ENCODE results near the gene SLC17A4.

The SLC17A4 gene, protein sequence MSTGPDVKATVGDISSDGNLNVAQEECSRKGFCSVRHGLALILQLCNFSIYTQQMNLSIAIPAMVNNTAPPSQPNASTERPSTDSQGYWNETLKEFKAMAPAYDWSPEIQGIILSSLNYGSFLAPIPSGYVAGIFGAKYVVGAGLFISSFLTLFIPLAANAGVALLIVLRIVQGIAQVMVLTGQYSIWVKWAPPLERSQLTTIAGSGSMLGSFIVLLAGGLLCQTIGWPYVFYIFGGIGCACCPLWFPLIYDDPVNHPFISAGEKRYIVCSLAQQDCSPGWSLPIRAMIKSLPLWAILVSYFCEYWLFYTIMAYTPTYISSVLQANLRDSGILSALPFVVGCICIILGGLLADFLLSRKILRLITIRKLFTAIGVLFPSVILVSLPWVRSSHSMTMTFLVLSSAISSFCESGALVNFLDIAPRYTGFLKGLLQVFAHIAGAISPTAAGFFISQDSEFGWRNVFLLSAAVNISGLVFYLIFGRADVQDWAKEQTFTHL

DNA sequence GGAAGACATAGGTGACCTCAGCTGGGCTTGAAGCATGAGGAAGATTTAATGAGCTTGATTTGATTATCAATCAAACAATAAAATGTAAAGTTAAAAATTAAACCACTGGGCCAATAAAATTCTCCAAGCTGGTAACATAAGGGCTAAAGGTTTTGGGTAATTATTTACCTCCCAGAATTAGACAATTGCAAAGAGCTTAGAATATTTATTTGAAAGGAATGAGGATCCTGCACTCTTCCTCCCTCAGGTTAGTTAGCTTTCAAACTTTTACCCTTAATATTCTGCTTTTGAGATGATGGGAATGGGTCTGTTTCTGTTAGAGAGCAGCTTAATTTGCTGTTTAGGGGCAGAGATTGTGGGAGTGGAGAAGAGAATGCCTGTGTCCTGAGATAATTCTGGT is at the start of gene SLC17A4:
Gene SLC17A4 (plus strand): TSS at position 208 of the 400 bp plus-strand sequence. CDS start 7,221 bp downstream, outside the sequence.
- Histone ChIP-seq H3K4me3 (ENCODE audit: low read depth, low read length) (no peak within 1 kb of the TSS), H3K36me3 (replicated peaks) (no peaks in the 10 kb centered on the region), H3K27ac (no peak within 1 kb of the TSS), H3K27me3 (replicated peaks) (no peaks in the 10 kb centered on the region)
- in situ Hi-C loops (cut with HindIII; ENCODE audit: low pct_ligation_motif_present, low sequenced_read_pairs) = no loop called here
- no peak for DNase-seq
- TF ChIP-seq, protein P1, sequence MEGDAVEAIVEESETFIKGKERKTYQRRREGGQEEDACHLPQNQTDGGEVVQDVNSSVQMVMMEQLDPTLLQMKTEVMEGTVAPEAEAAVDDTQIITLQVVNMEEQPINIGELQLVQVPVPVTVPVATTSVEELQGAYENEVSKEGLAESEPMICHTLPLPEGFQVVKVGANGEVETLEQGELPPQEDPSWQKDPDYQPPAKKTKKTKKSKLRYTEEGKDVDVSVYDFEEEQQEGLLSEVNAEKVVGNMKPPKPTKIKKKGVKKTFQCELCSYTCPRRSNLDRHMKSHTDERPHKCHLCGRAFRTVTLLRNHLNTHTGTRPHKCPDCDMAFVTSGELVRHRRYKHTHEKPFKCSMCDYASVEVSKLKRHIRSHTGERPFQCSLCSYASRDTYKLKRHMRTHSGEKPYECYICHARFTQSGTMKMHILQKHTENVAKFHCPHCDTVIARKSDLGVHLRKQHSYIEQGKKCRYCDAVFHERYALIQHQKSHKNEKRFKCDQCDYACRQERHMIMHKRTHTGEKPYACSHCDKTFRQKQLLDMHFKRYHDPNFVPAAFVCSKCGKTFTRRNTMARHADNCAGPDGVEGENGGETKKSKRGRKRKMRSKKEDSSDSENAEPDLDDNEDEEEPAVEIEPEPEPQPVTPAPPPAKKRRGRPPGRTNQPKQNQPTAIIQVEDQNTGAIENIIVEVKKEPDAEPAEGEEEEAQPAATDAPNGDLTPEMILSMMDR (IDR thresholded peaks at IDR 0.05; ENCODE audit: low read depth, low read length, missing control alignments) = no peak

DNA sequence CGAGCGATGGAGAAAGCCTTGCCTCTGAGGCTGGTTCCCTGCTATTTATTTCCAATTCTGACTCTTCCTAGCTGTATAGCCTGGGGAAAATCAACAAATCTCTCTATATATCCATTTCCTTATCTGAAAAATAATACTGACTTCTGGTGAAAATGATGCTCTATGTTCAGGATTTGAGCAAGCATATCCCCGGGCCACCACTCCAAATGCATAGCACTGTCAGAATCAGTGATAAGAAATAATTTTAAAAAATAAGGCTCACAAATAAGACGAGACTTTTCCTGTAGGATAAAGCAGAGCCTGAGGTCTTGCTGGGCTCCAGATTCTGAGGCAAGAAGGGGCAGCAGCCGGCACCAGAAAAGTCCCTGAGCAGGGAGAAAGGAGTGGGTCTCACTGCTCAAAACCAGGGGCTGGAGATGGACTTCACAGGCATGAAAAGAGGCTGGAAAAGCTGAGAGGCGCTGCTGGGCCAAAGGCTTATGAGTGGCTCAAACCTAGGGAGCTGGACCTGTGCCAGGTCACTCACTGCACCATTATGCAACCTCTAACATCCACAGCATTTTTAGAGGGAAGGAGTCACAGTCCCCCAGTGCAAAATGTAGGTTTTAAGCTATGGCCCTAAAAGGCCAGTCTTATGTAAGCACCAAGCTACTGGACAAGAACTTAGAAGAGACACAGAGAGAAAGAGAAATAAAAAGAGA is 48.1 kb upstream of the SLC17A4 start:
- no peaks in the 10 kb centered on the region for H3K27me3 ChIP-seq (replicated peaks)
- TF ChIP-seq, protein P1 (IDR thresholded peaks at IDR 0.05; ENCODE audit: low read depth, low read length, missing control alignments) = no peak
- H3K36me3 ChIP-seq (replicated peaks) = no peaks in the 10 kb centered on the region
- no peak overlapping the region for H3K27ac ChIP-seq
- H3K4me3 ChIP-seq (ENCODE audit: low read depth, low read length) = no peak overlapping the region
- no peak for DNase-seq
- in situ Hi-C loops (cut with HindIII; ENCODE audit: low pct_ligation_motif_present, low sequenced_read_pairs) = no loop called here

DNA sequence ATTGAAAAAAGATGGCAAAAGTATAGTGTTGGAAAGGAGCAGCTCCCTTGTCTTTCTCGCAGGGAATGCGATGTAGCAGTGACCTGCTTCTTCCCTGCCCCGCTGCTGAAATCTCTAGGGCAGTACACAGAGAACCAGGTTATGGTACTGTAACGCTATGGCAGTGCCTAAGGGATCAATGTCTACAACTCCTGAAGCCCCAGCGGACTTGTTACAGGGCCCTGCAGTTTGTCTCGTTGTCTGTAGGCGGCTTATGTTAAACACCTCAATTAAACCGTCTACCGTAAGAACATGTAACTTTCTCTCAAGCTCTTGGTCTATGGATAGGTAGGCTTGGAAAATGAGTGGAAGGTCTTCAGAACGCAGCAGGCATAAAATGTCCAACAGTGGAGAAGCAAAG is 44.8 kb upstream of the SLC17A4 start:
- no peaks in the 10 kb centered on the region for H3K27me3 ChIP-seq (replicated peaks)
- in situ Hi-C loops (cut with HindIII; ENCODE audit: low pct_ligation_motif_present, low sequenced_read_pairs) = no loop called here
- DNase-seq = no peak
- TF ChIP-seq, protein P1 (IDR thresholded peaks at IDR 0.05; ENCODE audit: low read depth, low read length, missing control alignments) = no peak
- no peak overlapping the region for H3K27ac ChIP-seq
- H3K4me3 ChIP-seq (ENCODE audit: low read depth, low read length) = no peak overlapping the region
- H3K36me3 ChIP-seq (replicated peaks) = no peaks in the 10 kb centered on the region

DNA sequence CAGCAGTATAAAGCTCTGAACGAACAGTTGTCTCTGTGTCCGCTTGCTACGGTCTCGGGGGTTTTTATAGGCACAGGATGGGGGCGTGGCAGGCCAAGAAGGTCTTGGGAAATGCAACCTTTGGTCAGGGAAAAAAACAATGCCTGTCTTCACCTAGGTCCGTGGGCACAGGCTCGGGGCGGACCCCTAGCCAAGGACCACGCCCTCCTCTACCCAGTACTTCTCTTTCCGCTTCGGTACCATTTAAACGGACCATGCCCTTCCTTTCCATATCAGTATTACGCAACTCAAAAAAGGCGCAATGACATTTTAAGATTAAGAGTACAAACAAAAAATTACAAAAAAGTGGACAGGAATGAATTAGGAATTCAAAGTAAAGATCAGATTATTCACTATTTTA is 44.3 kb upstream of the SLC17A4 start:
- no peak overlapping the region for H3K27ac ChIP-seq
- H3K36me3 ChIP-seq (replicated peaks) = no peaks in the 10 kb centered on the region
- TF ChIP-seq, protein P1 (IDR thresholded peaks at IDR 0.05; ENCODE audit: low read depth, low read length, missing control alignments) = no peak
- no peaks in the 10 kb centered on the region for H3K27me3 ChIP-seq (replicated peaks)
- in situ Hi-C loops (cut with HindIII; ENCODE audit: low pct_ligation_motif_present, low sequenced_read_pairs) = no loop called here
- no peak overlapping the region for H3K4me3 ChIP-seq (ENCODE audit: low read depth, low read length)
- DNase-seq = no peak

DNA sequence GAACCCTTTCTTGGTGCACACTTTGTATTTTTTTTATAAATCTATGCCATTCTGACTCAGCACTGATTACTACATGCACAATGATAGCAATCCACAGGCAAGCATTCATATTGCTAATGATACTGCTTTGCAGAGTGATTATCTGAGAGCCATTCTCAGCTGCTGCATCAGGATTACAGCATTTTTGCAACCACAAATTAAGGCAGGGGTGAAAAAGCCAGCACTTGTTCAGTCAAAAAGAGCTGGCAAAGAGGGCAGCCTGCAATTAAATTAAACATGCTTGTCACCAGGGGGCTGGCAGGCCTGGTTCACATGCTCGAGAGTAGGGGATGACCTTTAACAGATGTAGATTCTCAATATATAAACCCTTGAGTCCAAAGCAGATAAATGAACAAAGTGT is 40.7 kb upstream of the SLC17A4 start:
- Histone ChIP-seq H3K4me3 (ENCODE audit: low read depth, low read length) (no peak overlapping the region), H3K36me3 (replicated peaks) (no peaks in the 10 kb centered on the region), H3K27ac (no peak overlapping the region), H3K27me3 (replicated peaks) (no peaks in the 10 kb centered on the region)
- no peak for DNase-seq
- TF ChIP-seq, protein P1 (IDR thresholded peaks at IDR 0.05; ENCODE audit: low read depth, low read length, missing control alignments) = no peak
- in situ Hi-C loops (cut with HindIII; ENCODE audit: low pct_ligation_motif_present, low sequenced_read_pairs) = no loop called here

Measured in brain microvascular endothelial cell (primary cell).